HG03469 (cell line): ENCODE results near the gene RNASE8.

Experiments
- ATAC-seq: cut with Tn5 transposase; IDR thresholded peaks from one replicate; pipeline ENCODE4 v1.9.1; 2021; ENCODE audit warnings: mild to moderate bottlenecking, moderate library complexity, moderate number of reproducible peaks; ENCODE audit not compliant: unreplicated experiment

RNASE8 gene

GRCh38 chr14:21103411-21103709 lies 45.7 kb downstream of the RNASE8 start:
- ATAC-seq, result no peak

- peak; percentile 81 for ATAC-seq
These were observed 46.3 kb downstream of the RNASE8 start for GRCh38 chr14:21103710-21104447.

- ATAC-seq, result peak; percentile 22
These were observed 46.9 kb downstream of the RNASE8 start for GRCh38 chr14:21104448-21105060.

- no peak for ATAC-seq
These were observed 47.5 kb downstream of the RNASE8 start for GRCh38 chr14:21105095-21105494.

GRCh38 chr14:21106176-21106497 lies 48.5 kb downstream of the RNASE8 start:
- no peak for ATAC-seq

GRCh38 chr14:21106498-21107282 lies 49.1 kb downstream of the RNASE8 start:
- no peak for ATAC-seq

GRCh38 chr14:21107283-21107800 lies 49.7 kb downstream of the RNASE8 start:
- ATAC-seq, result no peak
